GM23338 (cell line): ENCODE measurements around the gene PRR35. TPM values are rescaled to one million over a fixed set of nuclear protein-coding genes. Genes with fewer than 3 reads are reported as not detected.

Experiments used
- ATAC-seq: fragments of 200-7000 bp; cut with Tn5 transposase; 3 replicates; pipeline ENCODE4 v1.9.1; 2020
- DNase-seq: peaks from one replicate; pipeline ENCODE4 v3.0.0-alpha.2; 2015; ENCODE audit warnings: low spot score
- H2AFZ ChIP-seq: fragments of 200-600 bp; sonication (generic); 2 replicates; pipeline ENCODE4 v1.8.0; 2016; ENCODE audit warnings: antibody characterized with exemption, mild to moderate bottlenecking, moderate library complexity
- H3F3A ChIP-seq: fragments of 200-600 bp; sonication (generic); replicated peaks from 2 replicates; pipeline ENCODE4 v1.8.0; 2017; ENCODE audit warnings: antibody characterized with exemption, mixed run types, low read depth
- H3K27ac ChIP-seq: fragments of 200-600 bp; sonication (generic); 2 replicates; pipeline ENCODE4 v1.6.1; 2016; ENCODE audit warnings: low read depth
- H3K27me3 ChIP-seq: fragments of 200-600 bp; sonication (generic); 2 replicates; pipeline ENCODE4 v1.8.0; 2016; ENCODE audit warnings: mild to moderate bottlenecking, mixed run types, moderate library complexity; ENCODE audit not compliant: insufficient read depth
- H3K36me3 ChIP-seq: fragments of 200-600 bp; sonication (generic); 2 replicates; pipeline ENCODE4 v1.8.0; 2016; ENCODE audit warnings: mild to moderate bottlenecking; ENCODE audit not compliant: insufficient read depth
- H3K4me1 ChIP-seq: fragments of 200-600 bp; sonication (generic); 2 replicates; pipeline ENCODE4 v1.8.0; 2016; ENCODE audit warnings: mild to moderate bottlenecking, moderate library complexity; ENCODE audit not compliant: insufficient read depth
- H3K4me2 ChIP-seq: fragments of 200-600 bp; sonication (generic); 2 replicates; pipeline ENCODE4 v1.7.1; 2017; ENCODE audit warnings: mixed run types
- H3K4me3 ChIP-seq: fragments of 200-600 bp; sonication (generic); 2 replicates; pipeline ENCODE4 v1.6.1; 2016; ENCODE audit warnings: mixed run types
- H3K79me2 ChIP-seq: fragments of 200-600 bp; sonication (generic); replicated peaks from 2 replicates; pipeline ENCODE4 v1.8.0; 2017; ENCODE audit warnings: mild to moderate bottlenecking; ENCODE audit not compliant: insufficient read depth
- H3K9me2 ChIP-seq: fragments of 200-600 bp; sonication (generic); 2 replicates; pipeline ENCODE4 v1.8.0; 2017; ENCODE audit not compliant: insufficient read depth
- H4K20me1 ChIP-seq: fragments of 200-600 bp; sonication (generic); replicated peaks from 2 replicates; pipeline ENCODE4 v1.8.0; 2017; ENCODE audit warnings: mild to moderate bottlenecking; ENCODE audit not compliant: insufficient read depth
- H3K27ac Mint-ChIP-seq: 2 replicates; pipeline ENCODE4 v1.8.0; 2020; ENCODE audit warnings: inconsistent platforms, mild to moderate bottlenecking, moderate library complexity, mixed read lengths
- H3K27me3 Mint-ChIP-seq: 3 replicates; pipeline ENCODE4 v1.8.0; 2022; ENCODE audit warnings: low read depth, mild to moderate bottlenecking, moderate library complexity, mixed read lengths, inconsistent platforms; ENCODE audit not compliant: insufficient read depth, poor library complexity
- H3K36me3 Mint-ChIP-seq: 3 replicates; pipeline ENCODE4 v1.8.0; 2021; ENCODE audit warnings: low read depth, mild to moderate bottlenecking, inconsistent platforms, moderate library complexity, mixed read lengths
- H3K4me1 Mint-ChIP-seq: 3 replicates; pipeline ENCODE4 v1.8.0; 2020; ENCODE audit warnings: mild to moderate bottlenecking, inconsistent platforms, mixed read lengths
- H3K4me3 Mint-ChIP-seq: 3 replicates; pipeline ENCODE4 v1.8.0; 2021; ENCODE audit warnings: moderate library complexity, mild to moderate bottlenecking, inconsistent platforms, mixed read lengths
- H3K9me3 Mint-ChIP-seq: 3 replicates; pipeline ENCODE4 v1.8.0; 2020; ENCODE audit warnings: moderate library complexity, mild to moderate bottlenecking, inconsistent platforms, mixed read lengths
- CREB1 ChIP-seq: fragments of 250-450 bp; sonication (Bioruptor Pico); IDR thresholded peaks from 2 replicates; pipeline ENCODE4 v1.5.0; 2020; ENCODE audit warnings: low read depth, mild to moderate bottlenecking, moderate library complexity
- CTCF ChIP-seq, 2 experiments: fragments of 200-600 bp in 1 of 2; sonication (generic) in 1 of 2; conservative IDR thresholded peaks; 2 replicates each; pipeline versions ENCODE4 v1.5.1 to v1.6.1; 2016 to 2017; ENCODE audit warnings: antibody characterized with exemption in 2 of 2, low read depth in 2 of 2, mild to moderate bottlenecking in 2 of 2, moderate library complexity in 1 of 2
- EZH2 ChIP-seq: fragments of 200-600 bp; sonication (generic); IDR thresholded peaks from one replicate; pipeline ENCODE4 v1.8.0; 2017; ENCODE audit warnings: antibody characterized with exemption, mild to moderate bottlenecking, low read depth; ENCODE audit not compliant: unreplicated experiment
- EZH2phosphoT487 ChIP-seq: fragments of 200-600 bp; sonication (generic); IDR thresholded peaks from one replicate; pipeline ENCODE4 v1.8.1; 2018; ENCODE audit warnings: antibody characterized with exemption; ENCODE audit not compliant: unreplicated experiment
- JUNB ChIP-seq: IDR thresholded peaks from one replicate; pipeline ENCODE4 v1.6.1; 2016; ENCODE audit warnings: antibody characterized with exemption; ENCODE audit not compliant: unreplicated experiment
- NANOG ChIP-seq: IDR thresholded peaks from 2 replicates; pipeline ENCODE4 v1.6.1; 2016; ENCODE audit warnings: antibody characterized with exemption, borderline replicate concordance
- POLR2AphosphoS5 ChIP-seq: IDR thresholded peaks from 2 replicates; pipeline ENCODE4 v1.6.1; 2016; ENCODE audit warnings: antibody characterized with exemption, low read depth
- REST ChIP-seq: IDR thresholded peaks from one replicate; pipeline ENCODE4 v1.6.1; 2018; ENCODE audit warnings: antibody characterized with exemption; ENCODE audit not compliant: unreplicated experiment
- STAT1 ChIP-seq: IDR thresholded peaks from one replicate; pipeline ENCODE4 v1.6.1; 2016; ENCODE audit warnings: antibody characterized with exemption; ENCODE audit not compliant: unreplicated experiment
- ZNF114 ChIP-seq: fragments of 250-450 bp; sonication (Bioruptor Pico); IDR thresholded peaks from 2 replicates; pipeline ENCODE4 v1.5.0; 2020; ENCODE audit warnings: mild to moderate bottlenecking, moderate library complexity
- ZNF331 ChIP-seq: fragments of 250-450 bp; sonication (Bioruptor Pico); IDR thresholded peaks from 2 replicates; pipeline ENCODE4 v1.5.0; 2020; ENCODE audit warnings: low read depth, mild to moderate bottlenecking, moderate library complexity
- ZNF462 ChIP-seq: fragments of 250-450 bp; sonication (Bioruptor Pico); IDR thresholded peaks from 2 replicates; pipeline ENCODE4 v1.5.0; 2020; ENCODE audit warnings: mild to moderate bottlenecking, moderate library complexity
- polyA plus RNA-seq: library from polyadenylated mRNA; unstranded; fragments of >200 nt; fragmentation: Nextera tagmentation; extraction: Ambion mirVana; gene quantifications from 2 replicates; pipeline ENCODE4 v1.2.1, GENCODE V29; 2016
- total RNA-seq: library from RNA; depleted of rRNA; stranded (reverse); fragments of >200 nt; shearing (Covaris generic); gene quantifications from 2 replicates; pipeline ENCODE4 v1.2.3, GENCODE V29; 2014
- TF ChIP-seq, protein P1 (sequence below): IDR thresholded peaks from 2 replicates; pipeline ENCODE4 v1.6.1; 2016; ENCODE audit warnings: antibody characterized with exemption

Gene PRR35
- total and polyA plus RNA-seq, 2 experiments from 2014 or later: 0.32 to 1.4 TPM

DNA sequence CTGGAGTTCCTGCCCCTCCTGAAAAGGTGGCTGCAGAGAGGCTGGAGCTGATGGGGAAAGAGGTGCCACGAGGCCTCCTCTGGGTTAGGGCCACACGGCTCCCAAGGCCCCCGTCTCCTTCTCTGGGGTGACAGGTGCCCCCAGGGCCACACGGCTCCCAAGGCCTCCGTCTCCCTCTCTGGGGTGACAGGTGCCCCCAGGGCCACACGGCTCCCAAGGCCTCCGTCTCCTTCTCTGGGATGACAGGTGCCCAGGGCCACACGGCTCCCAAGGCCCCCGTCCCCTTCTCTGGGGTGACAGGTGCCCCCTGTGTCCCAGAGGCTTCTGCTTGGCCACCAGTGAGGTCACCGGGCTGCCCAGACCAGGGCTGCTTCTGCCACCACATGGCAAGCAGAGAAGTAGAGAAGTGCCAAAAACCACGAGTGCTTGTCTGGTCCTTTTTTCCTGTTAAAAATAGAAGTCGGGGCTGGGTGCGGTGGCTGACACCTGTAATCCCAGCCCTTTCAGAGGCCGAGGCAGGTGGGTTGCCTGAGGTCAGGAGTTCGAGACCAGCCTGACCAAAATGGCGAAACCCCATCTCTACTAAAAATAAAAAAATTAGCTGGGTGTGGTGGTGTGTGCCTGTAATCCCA is 28.6 kb upstream of the PRR35 start:
- Histone ChIP-seq H3K4me2 (no peak overlapping the region), H3K27me3 (no peaks in the 10 kb centered on the region), H4K20me1 (peaks cover 40% of the 10 kb centered on the region), H3K36me3 (no peaks in the 10 kb centered on the region), H2AFZ (no peak overlapping the region), H3K9me2 (no peaks in the 10 kb centered on the region), H3K4me1 (no peaks in the 10 kb centered on the region; the same call in 1 of the 2 replicates), H3K79me2 (peaks cover 74% of the 10 kb centered on the region), H3K27ac (no peak overlapping the region), H3F3A (0 out of 2 replicates have a peak, but pooled peaks cover 4% of the 10 kb centered on the region), H3K4me3 (no peak overlapping the region)
- Mint-ChIP-seq H3K4me3 (no peak overlapping the region), H3K36me3 (no peaks in the 10 kb centered on the region), H3K4me1 (peaks cover 12% of the 10 kb centered on the region; the same call in 2 of the 3 replicates), H3K27me3 (peaks cover 2% of the 10 kb centered on the region), H3K27ac (no peak overlapping the region), H3K9me3 (no peaks in the 10 kb centered on the region)
- TF ChIP-seq REST: no peak
- TF ChIP-seq POLR2AphosphoS5: no peak
- no peak for TF ChIP-seq ZNF331
- TF ChIP-seq STAT1: no peak
- no peak for TF ChIP-seq EZH2phosphoT487
- TF ChIP-seq EZH2: no peak
- TF ChIP-seq, protein P1, sequence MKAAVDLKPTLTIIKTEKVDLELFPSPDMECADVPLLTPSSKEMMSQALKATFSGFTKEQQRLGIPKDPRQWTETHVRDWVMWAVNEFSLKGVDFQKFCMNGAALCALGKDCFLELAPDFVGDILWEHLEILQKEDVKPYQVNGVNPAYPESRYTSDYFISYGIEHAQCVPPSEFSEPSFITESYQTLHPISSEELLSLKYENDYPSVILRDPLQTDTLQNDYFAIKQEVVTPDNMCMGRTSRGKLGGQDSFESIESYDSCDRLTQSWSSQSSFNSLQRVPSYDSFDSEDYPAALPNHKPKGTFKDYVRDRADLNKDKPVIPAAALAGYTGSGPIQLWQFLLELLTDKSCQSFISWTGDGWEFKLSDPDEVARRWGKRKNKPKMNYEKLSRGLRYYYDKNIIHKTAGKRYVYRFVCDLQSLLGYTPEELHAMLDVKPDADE: no peak
- no peak for TF ChIP-seq NANOG
- TF ChIP-seq JUNB: no peak
- TF ChIP-seq ZNF114 (CRISPR knock-in tag): no peak
- no peak for TF ChIP-seq CREB1 (CRISPR knock-in tag)
- TF ChIP-seq ZNF462: no peak
- TF ChIP-seq CTCF (conservative IDR thresholded peaks at IDR 0.05; ENCODE audit: low read depth in 2 of 2): no peak
- ATAC-seq: no peak
- no peak for DNase-seq
